H1 (cell line): Measurements from ENCODE around the gene ANXA6. TPM values are rescaled to one million over a fixed set of nuclear protein-coding genes. Genes with fewer than 3 reads are reported as not detected.

ENCODE experiments used
- CTCF ChIA-PET: fragments of 300-600 bp; sonication (Branson Sonifier 250); formaldehyde crosslinking; loops from one replicate; lab custom pipeline; 2021; ENCODE audit not compliant: partially characterized antibody; lab: Charles Lee
- POLR2A ChIA-PET: fragments of 300-600 bp; sonication (Branson Sonifier 250); formaldehyde crosslinking; loops from one replicate; lab custom pipeline; 2021; ENCODE audit warnings: inconsistent platforms; ENCODE audit not compliant: partially characterized antibody; lab: Charles Lee
- DNase-seq, 2 experiments: peaks; one replicate each; pipeline versions ENCODE4 v3.0.0 to v3.0.0-alpha.2; 2010 to 2022; ENCODE audit warnings: low spot score in 2 of 2, low read depth in 1 of 2, mixed read lengths in 1 of 2
- FAIRE-seq: peaks from 2 replicates; lab custom pipeline; 2011; peaks lifted over from hg19 to GRCh38; lab: Jason Lieb, UNC
- H2AFZ ChIP-seq: 2 replicates; pipeline ENCODE4 v1.8.1; 2012; ENCODE audit warnings: low read length, inconsistent platforms
- H2AK5ac ChIP-seq: 2 replicates; pipeline ENCODE4 v1.6.1; 2013; ENCODE audit warnings: low read depth, low read length
- H2BK120ac ChIP-seq: replicated peaks from 2 replicates; pipeline ENCODE3; 2013; ENCODE audit warnings: low read depth, low read length, inconsistent platforms
- H2BK12ac ChIP-seq: 2 replicates; pipeline ENCODE4 v1.6.1; 2013; ENCODE audit warnings: low read depth, low read length
- H2BK15ac ChIP-seq: 2 replicates; pipeline ENCODE4 v1.6.1; 2013; ENCODE audit warnings: low read length
- H2BK20ac ChIP-seq: 2 replicates; pipeline ENCODE4 v1.6.1; 2013; ENCODE audit warnings: low read length
- H2BK5ac ChIP-seq: 2 replicates; pipeline ENCODE4 v1.6.1; 2013; ENCODE audit warnings: low read depth, low read length
- H3K14ac ChIP-seq: 2 replicates; pipeline ENCODE4 v1.6.1; 2013; ENCODE audit warnings: inconsistent platforms; ENCODE audit not compliant: insufficient read length
- H3K18ac ChIP-seq: 2 replicates; pipeline ENCODE4 v1.6.1; 2013; ENCODE audit warnings: low read length; ENCODE audit errors: extremely low read depth
- H3K23ac ChIP-seq: 2 replicates; pipeline ENCODE4 v1.6.1; 2013; ENCODE audit warnings: inconsistent platforms; ENCODE audit not compliant: insufficient read length
- H3K23me2 ChIP-seq: 2 replicates; pipeline ENCODE4 v1.6.1; 2013; ENCODE audit warnings: low read depth, low read length
- H3K27ac ChIP-seq: 2 replicates; pipeline ENCODE4 v1.6.1; 2011; ENCODE audit warnings: low read depth, low read length, inconsistent platforms
- H3K27me3 ChIP-seq, 4 experiments: replicated peaks in 1 of 4; 1 replicate in 1 of 4; 2 replicates in 3 of 4; pipeline versions ENCODE4 v1.6.1 to v1.8.1; 2011 to 2013; ENCODE audit warnings: low read length in 3 of 4, mild to moderate bottlenecking in 3 of 4, inconsistent platforms in 2 of 4, mixed read lengths in 2 of 4, moderate library complexity in 1 of 4; ENCODE audit not compliant: control insufficient read depth in 3 of 4, insufficient read depth in 3 of 4; ENCODE audit errors: extremely low read depth in 1 of 4
- H3K36me3 ChIP-seq, 4 experiments: 2 replicates each; pipeline versions ENCODE4 v1.6.1 to v1.8.1; 2011 to 2013; ENCODE audit warnings: mild to moderate bottlenecking in 4 of 4, low read length in 3 of 4, moderate library complexity in 2 of 4, control low read depth in 1 of 4, inconsistent platforms in 1 of 4; ENCODE audit not compliant: insufficient read depth in 4 of 4, control insufficient read depth in 2 of 4
- H3K4ac ChIP-seq: replicated peaks from 2 replicates; pipeline ENCODE3; 2013; ENCODE audit warnings: low read length, low read depth, mixed read lengths, inconsistent platforms; ENCODE audit not compliant: insufficient read length
- H3K4me1 ChIP-seq, 4 experiments: replicated peaks in 1 of 4; 1 replicate in 1 of 4; 2 replicates in 3 of 4; pipeline versions ENCODE4 v1.6.1 to v1.8.1; 2011 to 2013; ENCODE audit warnings: low read length in 3 of 4, inconsistent platforms in 2 of 4, mixed read lengths in 1 of 4; ENCODE audit not compliant: insufficient read depth in 4 of 4, control insufficient read depth in 3 of 4
- H3K4me2 ChIP-seq, 2 experiments: 2 replicates each; pipeline versions ENCODE4 v1.6.1 to v1.8.1; 2011 to 2013; ENCODE audit warnings: low read depth in 2 of 2, low read length in 2 of 2, control low read depth in 1 of 2, inconsistent platforms in 1 of 2, mild to moderate bottlenecking in 1 of 2; ENCODE audit not compliant: insufficient read depth in 1 of 2
- H3K4me3 ChIP-seq, 4 experiments: fragments of 200-600, 300-600 bp in 1 of 4; sonication (generic), shearing (Covaris generic), sonication (Bioruptor Twin) in 1 of 4; 2 replicates each; pipeline versions ENCODE4 v1.5.1 to v1.8.1; 2011 to 2016; ENCODE audit warnings: low read length in 4 of 4, low read depth in 3 of 4, control low read depth in 2 of 4, inconsistent platforms in 2 of 4, mild to moderate bottlenecking in 2 of 4, mixed read lengths in 1 of 4, moderate library complexity in 1 of 4; ENCODE audit not compliant: insufficient read depth in 2 of 4; ENCODE audit errors: extremely low read depth in 1 of 4
- H3K56ac ChIP-seq: replicated peaks from 2 replicates; pipeline ENCODE3; 2013; ENCODE audit warnings: low read depth, mild to moderate bottlenecking, mixed read lengths, low read length, inconsistent platforms; ENCODE audit not compliant: insufficient read length
- H3K79me1 ChIP-seq: 2 replicates; pipeline ENCODE4 v1.6.1; 2013; ENCODE audit warnings: low read depth, low read length, control low read depth
- H3K79me2 ChIP-seq, 2 experiments: 2 replicates each; pipeline versions ENCODE4 v1.6.1 to v1.8.1; 2012 to 2013; ENCODE audit warnings: low read length in 2 of 2, mild to moderate bottlenecking in 2 of 2, inconsistent platforms in 1 of 2; ENCODE audit not compliant: insufficient read depth in 2 of 2, control insufficient read depth in 1 of 2
- H3K9ac ChIP-seq, 4 experiments: replicated peaks in 1 of 4; 1 replicate in 1 of 4; 2 replicates in 3 of 4; pipeline versions ENCODE4 v1.6.1 to v1.8.1; 2011 to 2013; ENCODE audit warnings: low read depth in 3 of 4, low read length in 3 of 4, control low read depth in 2 of 4, mild to moderate bottlenecking in 2 of 4, moderate library complexity in 2 of 4, inconsistent platforms in 1 of 4; ENCODE audit errors: extremely low read depth in 1 of 4
- H3K9me3 ChIP-seq, 2 experiments: 2 replicates each; pipeline versions ENCODE4 v1.6.1 to v1.8.1; 2012 to 2013; ENCODE audit warnings: mild to moderate bottlenecking in 2 of 2, moderate library complexity in 2 of 2, control low read depth in 1 of 2, inconsistent platforms in 1 of 2, low read depth in 1 of 2, low read length in 1 of 2, mixed read lengths in 1 of 2; ENCODE audit not compliant: insufficient read depth in 2 of 2
- H4K20me1 ChIP-seq, 2 experiments: replicated peaks in 1 of 2; 2 replicates each; pipeline versions ENCODE3 to v1.8.1; 2011 to 2013; ENCODE audit warnings: inconsistent platforms in 2 of 2, low read length in 2 of 2, mild to moderate bottlenecking in 1 of 2; ENCODE audit not compliant: insufficient read depth in 2 of 2, control insufficient read depth in 1 of 2
- H4K5ac ChIP-seq: 2 replicates; pipeline ENCODE4 v1.6.1; 2013; ENCODE audit warnings: low read length, low read depth, mixed read lengths, inconsistent platforms; ENCODE audit not compliant: insufficient read length
- H4K8ac ChIP-seq: 2 replicates; pipeline ENCODE4 v1.8.0; 2013; ENCODE audit warnings: mild to moderate bottlenecking, moderate library complexity, low read length, inconsistent platforms; ENCODE audit not compliant: insufficient read depth; ENCODE audit errors: extremely low read depth
- H4K91ac ChIP-seq: replicated peaks from 2 replicates; pipeline ENCODE3; 2013; ENCODE audit warnings: low read length, mixed read lengths, inconsistent platforms; ENCODE audit not compliant: insufficient read length
- BCL11A ChIP-seq, 2 experiments: IDR thresholded peaks; one replicate each; pipeline ENCODE4 v1.6.1; 2011; ENCODE audit warnings: low read depth in 2 of 2, low read length in 2 of 2, mild to moderate bottlenecking in 2 of 2
- RNF2 ChIP-seq: fragments of 200-900, 300-1000 bp; sonication (generic); IDR thresholded peaks from 2 replicates; pipeline ENCODE4 v1.7.1; 2016; ENCODE audit warnings: borderline replicate concordance, low read depth, mild to moderate bottlenecking, antibody characterized with exemption, low read length; ENCODE audit not compliant: poor library complexity, severe bottlenecking; ENCODE audit errors: missing control alignments
- WGBS, 2 experiments: shearing (Covaris generic) in 1 of 2; methylation state at CpG; one replicate each; pipeline versions ENCODE4 v1.1.6 to v1.1.7; 2013 to 2015; ENCODE audit warnings: low lambda C conversion rate in 2 of 2, mixed read lengths in 2 of 2, inconsistent platforms in 1 of 2, low coverage in 1 of 2, missing lambda C conversion rate in 1 of 2; ENCODE audit not compliant: insufficient replicate concordance in 2 of 2, insufficient coverage in 1 of 2, insufficient read length in 1 of 2; ENCODE audit errors: extremely low coverage in 1 of 2, missing lambda C conversion rate in 1 of 2; 5-methylcytosine and 5-hydroxymethylcytosine counted together
- polyA plus RNA-seq, 7 experiments: library from polyadenylated mRNA; depleted of rRNA in 3 of 7; stranded (reverse) in 5 of 7; unstranded in 2 of 7; fragments of >200 nt in 5 of 7; fragments of 200-250 nt in 2 of 7; gene quantifications; 1 replicate in 5 of 7; 2 replicates in 1 of 7; 4 replicates in 1 of 7; pipeline versions ENCODE4 v1.2.1 to v1.2.3, GENCODE V29; 2011 to 2013; ENCODE audit warnings: missing spikeins in 2 of 7, mixed read lengths in 2 of 7
- total RNA-seq: library from RNA; stranded (reverse); fragmentation: NEBNext Ultra II Directional; extraction: Animal tissue kit (Norgen Biotek cat#: 25700); gene quantifications from 2 replicates; pipeline ENCODE4 v1.2.1, GENCODE V29; 2021

The ANXA6 gene
- total and polyA plus RNA-seq, 2 of the 8 experiments (the other 6 are each of a cell fraction or from before 2014, with no cell fraction given): 61.3 to 78.6 TPM

GRCh38 chr5:151051931-151052608, 105.5 kb downstream of the ANXA6 start:
- peaks cover 0 to 2% of the 10 kb centered on the region in 2 experiments; a peak in 1 of 4 replicates for H3K9me3 ChIP-seq
- H2BK12ac ChIP-seq: no peak overlapping the region
- H3K27me3 ChIP-seq: no peaks in the 10 kb centered on the region
- no peak for DNase-seq
- H2AK5ac ChIP-seq: no peak overlapping the region
- no peak overlapping the region for H4K91ac ChIP-seq
- no peak overlapping the region for H3K4ac ChIP-seq
- H3K14ac ChIP-seq: no peak overlapping the region
- H3K4me2 ChIP-seq: no peak overlapping the region
- H3K23me2 ChIP-seq: no peaks in the 10 kb centered on the region
- no peak overlapping the region for H2BK5ac ChIP-seq
- H2BK20ac ChIP-seq: no peak overlapping the region
- H4K8ac ChIP-seq: no peak overlapping the region
- H3K79me1 ChIP-seq: no peaks in the 10 kb centered on the region
- H3K36me3 ChIP-seq: peaks cover 0 to 3% (median under 1%) of the 10 kb centered on the region in 4 experiments; a peak in 2 of 8 replicates
- H2BK120ac ChIP-seq: no peak overlapping the region
- 87% methylated on average over 9 of the region's 10 CpGs; no CpG with 5 or more reads in 1 of the 2 experiments for whole genome bisulfite sequencing, 2 experiments
- no peaks in the 10 kb centered on the region for H3K4me1 ChIP-seq
- H3K9ac ChIP-seq: no peak overlapping the region
- no peak for FAIRE-seq
- H3K56ac ChIP-seq: no peak overlapping the region
- H4K5ac ChIP-seq: no peak overlapping the region
- ChIA-PET POLR2A (interaction anchor here (1.4 to 2.3 kb wide), 2 partner anchors 38 to 64 kb away, joined by 3 to 11 read pairs; no protein-coding TSS in a partner anchor), CTCF (interaction anchor here (0.5 to 14.2 kb wide), 37 partner anchors 14 to 1000 kb away, joined by 3 to 777 read pairs (median 6); partner anchors contain the start of genes CCDC69, GPX3 and TNIP1)
- H3K18ac ChIP-seq: no peak overlapping the region
- H4K20me1 ChIP-seq: peaks cover 3 to 7% of the 10 kb centered on the region in 2 experiments
- H2AFZ ChIP-seq: no peak overlapping the region
- H3K23ac ChIP-seq: no peak overlapping the region
- TF ChIP-seq RNF2: no peak
- no peak for TF ChIP-seq BCL11A (IDR thresholded peaks at IDR 0.05; ENCODE audit: low read depth in 2 of 2, low read length in 2 of 2)
- no peaks in the 10 kb centered on the region for H3K79me2 ChIP-seq
- H3K27ac ChIP-seq: no peak overlapping the region
- H3K4me3 ChIP-seq: no peak overlapping the region
- no peak overlapping the region for H2BK15ac ChIP-seq
